ENCODE data around the gene RPS6KA4. TPM values are rescaled to one million over a fixed set of nuclear protein-coding genes. Genes with fewer than 3 reads are reported as not detected.

The RPS6KA4 gene
- total RNA-seq, 2 experiments from 2014 or later = 13.4 to 16.7 TPM

GRCh38 chr11:64352995-64353714 is 5.8 kb upstream of the RPS6KA4 start:
- Histone ChIP-seq H3K27ac (ENCODE audit: low read depth, low read length, poor library complexity, severe bottlenecking) (no peak overlapping the region), H3K4me2 (ENCODE audit: low read length) (no peak overlapping the region), H2AFZ (ENCODE audit: low read length) (no peak overlapping the region), H3K79me2 (ENCODE audit: insufficient read depth, low read depth, low read length) (no peaks in the 10 kb centered on the region), H3K4me1 (ENCODE audit: insufficient read depth, low read length, poor library complexity, severe bottlenecking) (peaks cover 24% of the 10 kb centered on the region), H3K4me3 (ENCODE audit: low read depth, low read length, poor library complexity, severe bottlenecking) (no peak overlapping the region), H3K36me3 (ENCODE audit: insufficient read depth, low read length) (peaks cover 12% of the 10 kb centered on the region; the same call in 1 of the 2 replicates), H3K9me3 (ENCODE audit: low read length) (no peaks in the 10 kb centered on the region), H3K9me2 (ENCODE audit: insufficient read depth, low read length) (no peaks in the 10 kb centered on the region), H4K20me1 (ENCODE audit: insufficient read depth, low read length) (no peaks in the 10 kb centered on the region)
- no peak for DNase-seq (ENCODE audit: low spot score)
- TSS peak; percentile 49 for BruUV-seq (replicated peaks)
- intact Hi-C loops (cut with micrococcal nuclease; ENCODE audit: unreplicated experiment) = no loop called here
- no peak for TF ChIP-seq CTCF (conservative IDR thresholded peaks at IDR 0.05; ENCODE audit: low read length)
- TF ChIP-seq EZH2phosphoT487 (IDR thresholded peaks at IDR 0.05; ENCODE audit: borderline replicate concordance, low read depth, low read length) = no peak
- ChIA-PET POLR2A (interaction anchor here (0.6 kb wide), 1 partner anchor 140 kb away, joined by 4 read pairs; no protein-coding TSS in a partner anchor), CTCF (ENCODE audit: unreplicated experiment) (interaction anchor here (0.5 to 0.6 kb wide), 2 partner anchors 447 to 709 kb away, joined by 3 read pairs; no protein-coding TSS in a partner anchor)

GRCh38 chr11:64353715-64354506 is 5.1 kb upstream of the RPS6KA4 start:
- Histone ChIP-seq H3K9me2 (ENCODE audit: insufficient read depth, low read length) (no peaks in the 10 kb centered on the region), H3K4me2 (ENCODE audit: low read length) (no peak overlapping the region), H2AFZ (ENCODE audit: low read length) (no peak overlapping the region), H4K20me1 (ENCODE audit: insufficient read depth, low read length) (no peaks in the 10 kb centered on the region), H3K9me3 (ENCODE audit: low read length) (no peaks in the 10 kb centered on the region), H3K79me2 (ENCODE audit: insufficient read depth, low read depth, low read length) (no peaks in the 10 kb centered on the region), H3K27ac (ENCODE audit: low read depth, low read length, poor library complexity, severe bottlenecking) (no peak overlapping the region), H3K4me3 (ENCODE audit: low read depth, low read length, poor library complexity, severe bottlenecking) (no peak overlapping the region), H3K36me3 (ENCODE audit: insufficient read depth, low read length) (peaks cover 12% of the 10 kb centered on the region; the same call in 1 of the 2 replicates), H3K4me1 (ENCODE audit: insufficient read depth, low read length, poor library complexity, severe bottlenecking) (peaks cover 31% of the 10 kb centered on the region)
- no peak for DNase-seq (ENCODE audit: low spot score)
- intact Hi-C loops (cut with micrococcal nuclease; ENCODE audit: unreplicated experiment) = no loop called here
- BruUV-seq (replicated peaks) = no TSS peak
- TF ChIP-seq EZH2phosphoT487 (IDR thresholded peaks at IDR 0.05; ENCODE audit: borderline replicate concordance, low read depth, low read length) = no peak
- no peak for TF ChIP-seq CTCF (conservative IDR thresholded peaks at IDR 0.05; ENCODE audit: low read length)
- ChIA-PET CTCF (ENCODE audit: unreplicated experiment) (interaction anchor here (0.6 to 3.1 kb wide), 3 partner anchors 36 to 446 kb away, joined by 3 to 33 read pairs (median 8); partner anchors contain the start of genes PRDX5 and TRMT112), POLR2A (interaction anchor here (0.6 to 3.2 kb wide), 2 partner anchors 36 to 140 kb away, joined by 4 to 17 read pairs; partner anchors contain the start of genes PRDX5 and TRMT112)

Data from OCI-LY7 (cell line).